GM19193 (cell line): ENCODE results near the gene USHBP1.

Source experiments
- POLR2A ChIP-seq: IDR thresholded peaks from 4 replicates; pipeline ENCODE4 v1.6.1; 2011; ENCODE audit not compliant: insufficient read depth, insufficient read length; ENCODE audit errors: extremely low read depth

USHBP1 gene

GRCh38 chr19:17237747-17238706 is 26.5 kb downstream of the USHBP1 start:
- TF ChIP-seq POLR2A, result no peak

- no peak for TF ChIP-seq POLR2A
Observed at GRCh38 chr19:17236811-17237543, 27.6 kb downstream of the USHBP1 start.

- TF ChIP-seq POLR2A, result peak; percentile 36
Observed at GRCh38 chr19:17235971-17236777, 28.4 kb downstream of the USHBP1 start.

GRCh38 chr19:17235300-17235970 is 29.1 kb downstream of the USHBP1 start:
- peak; percentile 51 for TF ChIP-seq POLR2A

GRCh38 chr19:17234911-17235299 is 29.6 kb downstream of the USHBP1 start:
- TF ChIP-seq POLR2A, result no peak

- TF ChIP-seq POLR2A, result no peak
Observed at GRCh38 chr19:17232258-17232657, 32.3 kb downstream of the USHBP1 start.

GRCh38 chr19:17229890-17230289 is 34.7 kb downstream of the USHBP1 start:
- TF ChIP-seq POLR2A, result no peak

- no peak for TF ChIP-seq POLR2A
Observed at GRCh38 chr19:17227798-17228367, 36.7 kb downstream of the USHBP1 start.

- TF ChIP-seq POLR2A, result peak; percentile 89
Observed at GRCh38 chr19:17226002-17226933, 38.3 kb downstream of the USHBP1 start, which contains the start of gene OCEL1. TSS of gene OCEL1 (plus strand) at chr19:17226226. CDS start at chr19:17226248, 22 bp downstream.

GRCh38 chr19:17225053-17225452 is 39.5 kb downstream of the USHBP1 start:
- no peak for TF ChIP-seq POLR2A

- TF ChIP-seq POLR2A, result peak; percentile 13
Observed at GRCh38 chr19:17220207-17220758, 44.3 kb downstream of the USHBP1 start.

- no peak for TF ChIP-seq POLR2A
Observed at GRCh38 chr19:17219286-17219685, 45.3 kb downstream of the USHBP1 start.

- no peak for TF ChIP-seq POLR2A
Observed at GRCh38 chr19:17216058-17216670, 48.4 kb downstream of the USHBP1 start.
